GM11168 (cell line): ENCODE results near the gene PLEKHJ1.

Experiments
- in situ Hi-C: fragments of 300-500 bp; cut with MboI; formaldehyde crosslinking; loops from one replicate; pipeline ENCODE4 v1.12.0; 2022; ENCODE audit warnings: low sequenced_read_pairs; ENCODE audit not compliant: unreplicated experiment

The PLEKHJ1 gene

GRCh38 chr19:2187159-2187558, 49.0 kb downstream of the PLEKHJ1 start:
- in situ Hi-C loops: no loop called here

DNA sequence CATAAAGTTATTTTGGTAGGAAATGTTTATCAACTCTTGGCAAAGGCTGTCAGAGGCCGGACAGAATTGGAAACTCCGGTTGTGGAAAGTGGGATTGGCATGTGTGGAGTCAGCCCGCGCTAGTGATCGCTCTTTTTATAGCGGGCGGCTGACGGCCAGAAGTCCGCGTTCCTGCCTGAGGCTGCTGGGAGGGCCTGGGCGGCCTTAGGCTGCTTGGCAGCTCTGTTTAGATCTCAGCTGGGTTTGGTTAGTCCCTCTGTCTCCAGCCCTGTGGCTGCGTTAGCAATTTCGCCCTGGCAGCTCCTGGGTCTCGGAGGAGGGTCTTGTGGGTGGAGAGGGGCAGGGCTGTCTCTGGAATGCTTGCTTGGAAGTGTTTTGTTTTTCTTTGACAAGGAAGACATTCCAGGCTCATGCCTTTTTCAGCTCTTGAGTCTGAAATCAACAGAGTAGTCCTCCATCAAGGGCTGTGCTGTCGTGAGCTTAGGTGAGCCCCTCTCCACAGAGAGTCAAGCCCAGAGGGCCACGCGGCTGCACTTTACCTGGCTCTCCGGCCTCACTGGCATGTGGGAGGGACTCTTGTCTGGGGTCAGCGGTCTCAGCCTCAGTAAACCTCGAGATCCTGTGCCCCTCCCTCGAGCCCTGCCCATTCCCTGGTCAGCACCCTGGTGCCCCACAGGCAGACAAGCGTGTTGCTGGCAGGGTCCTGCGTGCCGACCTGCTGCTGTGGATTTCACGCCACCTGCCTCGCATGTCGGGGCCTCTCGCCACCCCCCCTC, 49.9 kb downstream of the PLEKHJ1 start:
- in situ Hi-C loops: no loop called here

DNA sequence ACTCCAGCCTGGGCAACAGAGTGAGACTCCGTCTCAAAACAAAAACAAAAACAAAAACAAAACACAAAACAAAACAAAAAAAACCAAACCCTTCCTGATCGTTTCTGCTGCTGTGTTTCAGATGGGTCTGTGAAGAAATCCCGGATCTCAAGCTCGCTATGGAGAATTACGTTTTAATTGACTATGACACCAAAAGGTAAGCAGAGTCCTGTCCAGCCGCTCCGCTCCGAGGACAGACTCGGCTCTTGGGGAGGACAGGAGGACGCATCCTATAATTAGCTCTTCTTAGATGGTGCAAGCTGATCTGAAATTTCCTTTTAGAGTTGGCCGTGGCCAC, 50.4 kb downstream of the PLEKHJ1 start:
- in situ Hi-C loops: no loop called here

- in situ Hi-C loops: no loop called here
These were observed 51.6 kb downstream of the PLEKHJ1 start for GRCh38 chr19:2184422-2184975.
